BJ (cell line): ENCODE data around the gene DNAJB1. TPM values are rescaled to one million over a fixed set of nuclear protein-coding genes. Genes with fewer than 3 reads are reported as not detected.

ENCODE experiments used
- CTCF ChIA-PET: fragments of 350-600 bp; formaldehyde crosslinking; extraction: SDS; loops from one replicate; lab custom pipeline; 2021; ENCODE audit warnings: antibody characterized with exemption, inconsistent platforms; lab: Yijun Ruan, JAX
- POLR2A ChIA-PET: fragments of 300-600 bp; sonication (Branson Sonifier 250); formaldehyde crosslinking; extraction: SDS; loops from one replicate; lab custom pipeline; 2021; ENCODE audit warnings: antibody characterized with exemption; lab: Charles Lee
- DNase-seq: peaks from one replicate; pipeline ENCODE4 v3.0.0-alpha.2; 2011; ENCODE audit warnings: low read depth
- H3K27me3 ChIP-seq: 2 replicates; pipeline ENCODE4 v1.6.0; 2011; ENCODE audit warnings: low read length; ENCODE audit not compliant: control insufficient read depth, insufficient read depth
- H3K36me3 ChIP-seq: 2 replicates; pipeline ENCODE4 v1.5.1; 2011; ENCODE audit warnings: low read length; ENCODE audit not compliant: control insufficient read depth, insufficient read depth
- H3K4me3 ChIP-seq: 2 replicates; pipeline ENCODE4 v1.5.1; 2011; ENCODE audit warnings: low read depth, mild to moderate bottlenecking, control low read depth, low read length
- CTCF ChIP-seq: IDR thresholded peaks from 2 replicates; pipeline ENCODE4 v1.5.1; 2011; ENCODE audit warnings: low read depth, mild to moderate bottlenecking, control low read depth, inconsistent platforms, low read length, moderate library complexity; ENCODE audit not compliant: insufficient read depth
- polyA plus RNA-seq: library from polyadenylated mRNA; depleted of rRNA; stranded (reverse); fragments of >200 nt; gene quantifications from 2 replicates; pipeline ENCODE4 v1.2.3, GENCODE V29; 2011

DNAJB1 gene
- polyA plus RNA-seq, 1 experiment: 133 TPM

- no peaks in the 10 kb centered on the region for H3K27me3 ChIP-seq
- TF ChIP-seq CTCF: no peak
- no peak for DNase-seq
- H3K4me3 ChIP-seq: no peak overlapping the region
- ChIA-PET CTCF (interaction anchor here (4.7 kb wide), 1 partner anchor 20 kb away, joined by 27 read pairs; no protein-coding TSS in a partner anchor), POLR2A (no interaction called here)
- H3K36me3 ChIP-seq: no peaks in the 10 kb centered on the region
Measured at GRCh38 chr19:14536926-14537692, 18.9 kb upstream of the DNAJB1 start.

- ChIA-PET POLR2A (no interaction called here), CTCF (interaction anchor here (0.9 kb wide), 2 partner anchors 14 to 40 kb away, joined by 3 to 4 read pairs; no protein-coding TSS in a partner anchor)
- Histone ChIP-seq H3K4me3 (no peak overlapping the region), H3K27me3 (no peaks in the 10 kb centered on the region), H3K36me3 (no peaks in the 10 kb centered on the region)
- DNase-seq: no peak
- TF ChIP-seq CTCF: no peak
Measured at GRCh38 chr19:14533450-14533849, 15.3 kb upstream of the DNAJB1 start.

GRCh38 chr19:14530506-14530905 is 12.3 kb upstream of the DNAJB1 start:
- peak overlapping the region; percentile 67 for H3K4me3 ChIP-seq
- POLR2A ChIA-PET: no interaction called here
- no peak for TF ChIP-seq CTCF
- H3K36me3 ChIP-seq: no peaks in the 10 kb centered on the region
- no peaks in the 10 kb centered on the region for H3K27me3 ChIP-seq
- CTCF ChIA-PET: interaction anchor here (0.7 to 0.8 kb wide), 2 partner anchors 24 to 53 kb away, joined by 3 to 4 read pairs; no protein-coding TSS in a partner anchor
- no peak for DNase-seq

- no peaks in the 10 kb centered on the region for H3K36me3 ChIP-seq
- no peak for DNase-seq
- no peak for TF ChIP-seq CTCF
- H3K27me3 ChIP-seq: no peaks in the 10 kb centered on the region
- CTCF ChIA-PET: no interaction called here
- POLR2A ChIA-PET: no interaction called here
- peak overlapping the region; percentile 67 for H3K4me3 ChIP-seq
Measured at GRCh38 chr19:14530005-14530348, 11.8 kb upstream of the DNAJB1 start.

GRCh38 chr19:14529254-14530004 is 11.2 kb upstream of the DNAJB1 start, which contains the start of gene TECR:
TSS of gene TECR (plus strand) at chr19:14529594. CDS start at chr19:14529697, 103 bp downstream.
- no peaks in the 10 kb centered on the region for H3K36me3 ChIP-seq
- CTCF ChIA-PET: no interaction called here
- no peaks in the 10 kb centered on the region for H3K27me3 ChIP-seq
- TF ChIP-seq CTCF: no peak
- POLR2A ChIA-PET: interaction anchor here (1.1 kb wide), 1 partner anchor 11 kb away, joined by 6 read pairs; the partner anchor contains the start of gene DNAJB1
- peak within 1 kb of the TSS; percentile 67 for H3K4me3 ChIP-seq
- DNase-seq: peak; percentile 99
